Stimulated activated CD8-positive, alpha-beta memory T cell treated with anti-CD3 and anti-CD28 coated beads, Interleukin-7, amount 100 ng/mL, for 1 hour (primary cell): Measurements from ENCODE around the gene CHRM4.
A peak's percentile ranks its signal among the peaks of the same experiment; 100 is the strongest.

Experiments
- DNase-seq, 2 donors: peaks; one replicate each; pipeline ENCODE4 v3.0.0-alpha.2; 2020; ENCODE audit warnings: low read depth in 2 of 2

The CHRM4 gene

DNA sequence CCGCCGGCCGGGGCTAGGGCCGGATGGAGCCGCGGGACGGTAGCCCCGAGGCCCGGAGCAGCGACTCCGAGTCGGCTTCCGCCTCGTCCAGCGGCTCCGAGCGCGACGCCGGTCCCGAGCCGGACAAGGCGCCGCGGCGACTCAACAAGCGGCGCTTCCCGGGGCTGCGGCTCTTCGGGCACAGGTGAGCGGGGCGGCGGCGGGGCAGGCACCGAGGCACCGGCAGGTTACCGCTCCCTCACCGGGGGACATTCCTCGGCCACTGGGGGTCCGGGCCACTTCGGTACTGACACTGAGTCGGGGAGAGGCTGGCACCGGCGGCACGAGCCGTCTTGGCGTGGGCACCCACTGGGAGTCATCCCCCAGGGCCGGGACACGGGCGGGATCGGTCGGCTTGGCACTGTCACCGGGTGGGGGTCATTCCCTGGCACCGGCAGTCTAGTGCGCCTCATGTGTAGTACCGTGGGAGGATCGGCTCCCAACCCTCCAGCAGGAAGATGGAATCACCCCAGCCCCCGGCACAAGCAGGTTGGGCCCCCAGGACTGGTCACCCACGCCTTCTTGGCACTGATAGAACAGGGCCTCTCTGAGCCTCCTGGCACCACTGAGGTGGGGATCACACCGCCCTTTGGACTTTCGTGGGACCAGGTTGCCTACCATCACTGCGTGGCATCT lies 43.8 kb downstream of the CHRM4 start:
- no peak for DNase-seq

DNA sequence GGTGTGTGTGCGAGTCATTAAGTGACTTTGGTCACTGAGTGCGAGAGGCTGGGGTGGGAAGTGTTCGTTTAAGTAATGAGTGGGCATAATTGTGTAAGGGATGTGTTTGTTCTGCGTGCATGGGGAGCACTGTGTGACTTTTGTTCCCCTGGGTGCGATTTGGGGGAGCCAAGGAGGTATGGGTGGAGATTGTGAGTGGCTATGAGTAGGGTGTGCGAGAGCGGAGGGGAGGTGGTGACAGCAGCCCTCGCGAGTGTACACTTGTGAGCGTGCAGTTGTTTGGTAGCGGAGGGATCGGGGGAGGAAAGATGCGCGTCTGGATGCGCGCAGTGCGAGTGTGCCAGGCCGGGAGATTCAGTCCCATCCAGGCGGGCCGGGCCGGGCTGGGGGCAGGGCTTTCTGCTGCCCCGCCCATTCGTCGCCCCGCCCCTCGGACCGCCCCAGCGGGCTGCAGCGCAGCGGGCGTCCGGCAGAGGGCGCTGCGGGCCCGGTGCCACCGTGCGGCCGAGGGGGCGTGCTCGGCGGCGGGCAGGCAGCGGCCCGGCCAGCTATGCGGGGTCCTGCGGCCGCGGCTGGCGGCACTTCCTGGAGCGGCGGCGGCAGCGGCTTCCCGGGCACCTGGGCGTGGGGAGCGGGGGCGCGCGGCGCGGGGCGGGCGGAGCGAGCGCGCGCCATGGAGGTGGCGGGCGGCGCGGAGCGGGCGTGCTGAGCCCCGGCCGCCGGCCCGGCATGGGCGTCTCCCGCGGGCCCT lies 44.5 kb downstream of the CHRM4 start, which contains the start of gene DGKZ:
Gene DGKZ, plus strand, starts transcription at position 578 of the 751 bp plus-strand sequence. CDS start 197 bp downstream, outside the sequence.
- peak; percentile 78 to 79 for DNase-seq

- no peak for DNase-seq
Measured at GRCh38 chr11:46345881-46346484, 45.6 kb downstream of the CHRM4 start.

DNA sequence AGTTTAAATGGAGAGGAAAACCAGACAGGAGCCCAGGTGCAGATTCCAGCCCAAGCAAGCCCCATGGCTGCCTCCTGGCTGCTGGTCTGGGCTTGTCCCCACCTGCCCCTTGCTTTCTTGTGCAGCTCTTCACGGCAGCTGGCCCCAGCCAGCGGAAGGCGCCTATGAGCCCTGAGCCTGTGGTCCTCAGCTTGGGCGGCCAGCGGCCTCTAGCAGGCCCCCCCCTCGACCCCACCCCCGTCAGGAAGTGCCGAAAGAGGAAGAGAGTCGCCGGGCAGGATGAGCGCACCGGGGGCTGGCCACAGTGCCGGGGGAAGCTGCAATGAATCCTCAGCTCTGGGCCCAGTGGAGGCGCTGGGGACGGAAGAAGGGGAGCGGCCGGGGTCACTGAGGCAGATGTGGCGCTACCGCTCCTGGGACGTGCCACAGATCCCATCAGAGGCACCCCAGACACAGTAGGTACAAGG lies 46.4 kb downstream of the CHRM4 start:
- no peak for DNase-seq

GRCh38 chr11:46343520-46343919 lies 48.1 kb downstream of the CHRM4 start:
- DNase-seq: no peak

- DNase-seq: no peak
Measured at GRCh38 chr11:46342239-46342638, 49.3 kb downstream of the CHRM4 start.

- DNase-seq: no peak
Measured at GRCh38 chr11:46341454-46341853, 50.1 kb downstream of the CHRM4 start.

DNA sequence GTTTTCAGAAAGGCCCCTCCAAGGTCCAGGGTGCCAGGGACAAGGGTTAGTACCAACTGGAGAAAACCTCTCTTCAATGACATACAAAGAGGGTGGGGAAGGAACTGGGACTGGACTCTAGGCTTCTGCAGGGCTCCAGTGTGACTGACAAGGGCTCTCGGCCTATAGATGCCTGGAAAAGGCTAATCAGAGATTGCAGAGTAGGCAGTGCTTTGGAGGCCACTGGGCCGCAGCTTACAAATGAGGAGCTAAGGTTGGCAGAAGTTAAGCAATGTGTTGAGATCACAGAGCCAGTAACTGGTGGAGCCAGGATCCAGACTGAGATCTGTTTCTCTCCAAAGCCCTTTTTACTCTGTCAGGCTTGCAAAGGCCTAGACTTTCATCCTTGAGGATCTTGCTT lies 51.8 kb downstream of the CHRM4 start:
- no peak for DNase-seq

- DNase-seq: no peak
Measured at GRCh38 chr11:46338988-46339666, 52.4 kb downstream of the CHRM4 start.

- DNase-seq: no peak
Measured at GRCh38 chr11:46338636-46338987, 53.0 kb downstream of the CHRM4 start.

- DNase-seq: no peak
Measured at GRCh38 chr11:46337626-46338345, 53.8 kb downstream of the CHRM4 start.

GRCh38 chr11:46336563-46337180 lies 54.9 kb downstream of the CHRM4 start:
- no peak for DNase-seq

DNA sequence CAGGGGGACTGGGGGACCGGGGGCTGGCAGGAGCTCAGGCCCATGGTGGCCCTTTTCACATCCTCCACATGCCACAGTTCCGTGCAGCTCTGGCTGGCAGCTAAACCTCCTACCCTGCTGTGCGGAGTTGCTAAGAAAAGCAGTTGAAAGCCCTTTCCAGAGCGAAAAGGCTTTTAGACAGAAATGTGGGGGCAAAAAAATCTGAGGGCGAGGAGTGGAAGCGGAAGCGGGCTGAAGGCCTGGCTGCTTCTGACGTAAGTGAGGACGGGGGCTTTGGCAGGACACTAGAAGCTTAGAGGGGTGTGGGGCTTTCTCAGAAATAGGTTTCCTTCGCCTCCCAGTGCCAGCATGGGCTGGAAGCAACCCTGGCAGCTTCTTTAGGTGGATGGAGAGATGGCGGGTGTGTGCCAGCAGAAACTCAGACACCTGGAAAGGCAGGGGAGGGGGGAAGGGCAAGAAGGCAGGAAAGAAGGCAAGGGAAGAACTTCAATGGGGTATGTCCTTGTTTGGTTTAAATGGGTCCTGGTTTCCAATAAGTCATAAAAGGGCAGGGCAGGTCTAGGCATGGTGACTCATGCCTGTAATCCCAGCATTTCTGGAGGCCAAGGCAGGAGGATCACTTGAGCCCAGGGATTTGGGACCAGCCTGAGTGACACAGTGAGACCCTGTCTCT lies 55.5 kb downstream of the CHRM4 start:
- no peak for DNase-seq

- DNase-seq: no peak
Measured at GRCh38 chr11:46335271-46335670, 56.3 kb downstream of the CHRM4 start.

DNA sequence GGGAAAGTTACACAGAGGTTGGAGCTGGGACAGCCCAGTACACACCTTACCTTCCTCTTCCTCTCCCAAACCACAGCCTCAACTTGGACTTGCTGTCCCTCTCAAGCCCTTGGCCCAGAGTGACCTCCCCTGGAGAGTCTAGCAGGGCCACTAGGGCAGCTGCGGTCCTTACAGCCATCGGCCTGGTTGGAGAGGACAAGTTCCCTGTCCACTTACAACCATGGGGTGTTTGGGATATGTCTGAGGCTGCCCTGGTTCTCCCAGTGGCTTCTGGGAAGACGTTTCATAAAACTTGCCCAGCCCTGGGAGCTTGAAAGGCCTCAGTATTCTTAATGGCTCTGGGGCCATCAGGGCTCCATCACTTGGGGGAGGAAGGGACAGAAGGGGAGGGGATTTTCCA lies 57.4 kb downstream of the CHRM4 start:
- DNase-seq: no peak
